ENCODE results near the gene SUSD2.
"Not testable (repeated sequence)": the region's sequence is repeated elsewhere in the genome, so short reads cannot be mapped to it uniquely, and the experiment has no call there.

SUSD2 gene

DNA sequence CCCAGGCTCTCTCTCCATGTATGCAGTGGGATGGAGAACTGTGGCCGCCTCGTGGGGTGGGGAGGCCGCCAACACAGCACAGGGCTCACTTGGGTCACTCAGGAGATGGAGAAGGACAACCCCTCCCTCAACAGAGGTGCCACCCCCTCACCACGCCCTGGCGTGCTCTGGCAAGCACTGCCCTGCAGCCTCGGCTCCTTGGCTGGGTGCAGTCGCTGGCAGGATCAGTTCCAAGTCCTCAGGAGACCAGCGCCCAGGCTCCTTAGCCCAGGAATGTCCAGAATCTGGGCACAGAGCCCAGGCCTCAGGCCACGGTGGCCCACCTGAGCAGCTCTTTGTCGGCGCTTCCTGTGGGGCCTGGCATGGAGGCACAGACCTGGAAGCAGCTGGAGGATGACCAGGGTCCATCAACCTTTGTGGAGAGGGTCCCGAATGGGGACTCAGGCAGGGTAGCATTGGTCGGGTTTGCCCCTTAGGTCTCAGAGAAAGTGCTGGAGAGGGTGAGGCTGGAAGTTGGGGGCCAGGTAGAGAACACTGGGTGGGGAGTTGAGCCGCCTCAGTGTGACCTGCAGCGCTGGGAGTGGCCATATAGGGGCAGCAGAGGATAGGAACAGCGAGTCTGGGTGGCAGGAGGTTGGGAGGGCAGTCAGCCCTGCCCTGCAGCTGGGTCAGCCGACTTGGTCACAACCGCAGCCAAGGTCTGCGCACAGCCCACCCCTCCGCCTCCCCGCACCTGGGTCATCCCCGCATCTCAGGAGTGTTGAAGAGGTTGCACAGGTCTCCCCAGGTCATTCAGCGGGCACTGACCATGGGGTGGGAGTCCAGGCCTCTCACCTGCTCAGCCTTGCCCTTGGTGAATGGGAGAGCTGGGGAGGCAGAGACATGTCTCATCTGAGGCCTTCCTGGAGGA, 8.2 kb downstream of the SUSD2 start:
- peak; percentile 14 for DNase-seq (ENCODE audit: low spot score)

DNA sequence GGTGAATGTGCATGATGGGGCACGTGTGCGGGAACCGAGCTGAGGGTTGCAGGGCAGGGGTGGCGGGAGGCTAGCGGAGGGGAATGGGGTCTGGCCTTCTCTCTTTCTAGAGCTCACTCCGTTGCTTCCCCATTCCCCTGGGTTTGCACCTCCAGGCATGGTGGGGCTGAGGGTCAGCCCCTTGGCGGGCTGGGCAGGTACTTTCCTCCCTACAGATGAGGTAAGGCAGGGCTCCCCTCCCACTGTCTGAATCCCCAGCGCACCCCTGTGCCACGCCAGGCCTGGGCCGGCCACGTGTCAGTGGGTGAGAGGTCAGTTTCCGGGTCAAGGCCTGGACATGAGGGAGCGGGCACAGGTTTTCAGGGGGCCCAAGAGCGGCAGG, 8.9 kb downstream of the SUSD2 start:
- no peak for DNase-seq (ENCODE audit: low spot score)

- no peak for DNase-seq (ENCODE audit: low spot score)
Measured at GRCh38 chr22:24190596-24191208, 9.4 kb downstream of the SUSD2 start.

DNA sequence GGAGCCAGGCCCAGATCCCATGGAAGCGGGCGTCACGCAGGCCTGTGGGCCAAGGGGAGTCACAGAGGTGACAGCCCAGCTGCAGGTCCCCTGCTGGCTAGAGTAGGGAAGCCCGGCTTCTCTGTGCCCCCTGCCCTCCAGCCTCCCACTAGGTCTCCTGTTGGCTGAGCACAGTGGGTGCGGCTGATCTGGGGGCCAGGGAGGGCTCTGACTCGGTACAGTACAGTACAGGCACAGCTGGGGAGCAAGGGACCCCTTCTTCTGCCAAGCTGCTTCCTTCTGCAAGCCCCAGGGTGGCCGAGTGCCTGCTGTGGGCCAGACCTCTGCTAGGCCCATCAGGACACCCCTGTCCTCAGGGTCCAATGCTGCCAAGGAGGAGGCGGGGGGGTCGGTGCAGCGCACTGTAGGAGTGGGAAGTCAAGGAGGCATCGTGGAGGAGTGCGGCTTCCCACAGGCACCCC, 10.1 kb downstream of the SUSD2 start:
- DNase-seq (ENCODE audit: low spot score) = no peak

GRCh38 chr22:24191893-24192292, 10.6 kb downstream of the SUSD2 start:
- DNase-seq (ENCODE audit: low spot score) = no peak

DNA sequence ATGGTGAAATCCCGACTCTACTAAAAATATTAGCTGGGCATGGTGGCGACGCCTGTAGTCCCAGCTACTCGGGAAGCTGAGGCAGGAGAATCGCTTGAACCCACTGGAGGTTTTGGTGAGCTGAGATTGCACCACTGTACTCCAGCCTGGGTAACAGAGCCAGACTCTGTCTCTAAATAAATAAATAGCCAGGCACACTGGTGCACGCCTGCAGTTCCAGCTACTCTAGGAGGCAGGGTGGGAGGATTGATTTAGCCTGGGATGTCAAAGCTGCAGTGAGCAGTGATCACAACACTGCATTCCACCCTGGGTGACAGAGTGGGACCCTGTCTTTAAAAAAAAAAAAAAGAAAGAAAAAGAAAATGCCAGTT, 17.4 kb downstream of the SUSD2 start:
- DNase-seq (ENCODE audit: low spot score) = no peak

- DNase-seq (ENCODE audit: low spot score) = no peak
Measured at GRCh38 chr22:24200619-24201212, 19.4 kb downstream of the SUSD2 start.

DNA sequence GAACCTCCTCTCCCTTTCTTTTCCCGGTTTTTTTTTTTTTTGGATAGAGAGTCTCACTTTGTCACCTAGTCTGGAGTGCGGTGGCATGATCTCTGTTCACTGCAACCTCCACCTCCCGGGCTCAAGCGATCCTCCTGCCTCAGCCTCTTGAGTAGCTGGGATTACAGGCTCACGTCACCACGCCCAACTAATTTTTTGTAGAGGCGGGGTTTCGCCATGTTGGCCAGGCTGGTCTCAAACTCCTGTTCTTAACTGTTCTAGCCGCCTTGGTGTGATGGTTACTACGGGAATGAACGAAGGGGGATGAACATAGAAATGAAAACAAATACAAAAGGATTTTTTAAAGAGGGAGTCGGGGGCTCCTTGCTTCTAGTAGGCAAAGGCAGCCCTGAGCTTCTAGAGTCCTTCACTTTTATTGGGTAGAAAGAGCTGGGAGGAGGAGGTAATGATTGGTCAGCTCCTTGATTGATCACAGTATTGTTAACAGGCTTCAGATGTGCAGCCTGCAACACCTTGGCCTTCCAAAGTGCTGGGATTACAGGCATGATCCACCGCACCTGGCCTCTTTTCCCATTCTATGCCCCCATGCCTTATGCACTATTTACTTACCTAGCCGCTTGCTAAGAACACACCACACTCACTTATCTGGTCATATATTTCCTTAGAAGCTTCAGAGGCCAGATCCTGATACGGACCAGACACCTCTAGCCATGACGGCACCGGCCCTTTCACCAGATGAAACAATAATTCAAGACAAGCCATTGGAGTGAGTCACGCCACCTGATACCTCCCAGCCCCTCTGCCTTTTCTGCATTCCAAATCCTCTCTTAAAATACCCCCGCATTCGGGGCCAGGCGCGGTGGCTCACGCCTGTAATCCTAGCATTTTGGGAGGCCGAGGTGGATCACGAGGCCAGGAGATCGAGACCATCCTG, 20.7 kb downstream of the SUSD2 start:
- DNase-seq (ENCODE audit: low spot score) = no peak

DNA sequence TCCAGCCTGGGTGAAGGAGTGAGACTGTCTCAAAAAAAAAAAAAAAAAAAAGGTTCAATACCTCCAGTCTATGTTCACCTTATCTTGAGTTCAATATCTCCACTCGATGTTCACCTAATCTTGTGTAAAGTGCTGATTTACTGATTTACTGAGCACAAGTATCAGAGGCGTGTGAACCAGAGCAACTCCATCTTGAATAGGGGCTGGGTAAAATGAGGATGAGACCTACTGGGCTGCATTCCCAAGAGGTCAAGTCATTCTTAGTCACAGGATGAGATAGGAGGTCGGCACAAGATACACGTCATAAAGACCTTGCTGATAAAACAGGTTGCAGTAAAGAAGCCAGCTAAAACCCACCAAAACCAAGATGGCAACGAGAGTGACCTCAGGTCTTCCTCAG, 22.6 kb downstream of the SUSD2 start:
- DNase-seq (ENCODE audit: low spot score) = not testable (repeated sequence)

GRCh38 chr22:24205438-24206195, 24.3 kb downstream of the SUSD2 start:
- no peak for DNase-seq (ENCODE audit: low spot score)

- not testable (repeated sequence) for DNase-seq (ENCODE audit: low spot score)
Measured at GRCh38 chr22:24206460-24207263, 25.4 kb downstream of the SUSD2 start.

DNA sequence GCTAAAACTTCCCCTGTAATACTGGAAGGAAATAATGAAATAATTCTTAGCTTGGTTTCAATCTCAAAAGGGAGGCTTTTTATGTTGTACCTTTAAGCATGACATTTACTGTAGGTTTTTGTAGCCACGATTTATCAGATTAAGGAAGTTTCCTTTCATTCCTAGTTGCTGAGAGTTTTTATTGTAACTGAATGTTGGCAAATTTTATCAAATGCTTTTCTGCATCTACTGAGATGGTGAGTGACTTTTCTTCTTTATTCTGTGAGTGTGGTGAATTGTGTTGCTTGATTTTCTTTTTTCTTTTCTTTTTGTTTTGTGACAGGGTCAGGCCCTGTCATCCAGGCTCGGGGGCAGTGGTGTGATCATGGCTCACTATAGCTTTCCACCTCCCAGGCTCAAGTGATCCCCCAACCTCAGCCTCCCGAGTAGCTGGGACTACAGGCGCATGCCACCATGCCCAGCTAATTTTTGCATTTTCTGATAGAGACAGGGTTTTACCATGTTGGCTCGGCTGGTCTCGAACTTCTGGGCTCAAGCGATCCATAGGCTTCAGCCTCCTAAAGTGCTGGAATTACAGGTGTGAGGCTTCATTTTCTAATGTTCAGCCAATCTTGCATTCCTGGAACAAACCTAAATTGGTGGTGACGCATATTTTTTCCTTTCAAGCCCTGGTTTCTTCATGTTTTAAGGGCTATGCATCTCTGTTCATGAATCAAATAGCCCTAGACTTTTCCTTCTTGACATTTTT, 26.2 kb downstream of the SUSD2 start:
- DNase-seq (ENCODE audit: low spot score) = no peak

GRCh38 chr22:24208012-24208749, 26.9 kb downstream of the SUSD2 start:
- peak; percentile 2 for DNase-seq (ENCODE audit: low spot score)

- no peak for DNase-seq (ENCODE audit: low spot score)
Measured at GRCh38 chr22:24209016-24209415, 27.7 kb downstream of the SUSD2 start.

DNA sequence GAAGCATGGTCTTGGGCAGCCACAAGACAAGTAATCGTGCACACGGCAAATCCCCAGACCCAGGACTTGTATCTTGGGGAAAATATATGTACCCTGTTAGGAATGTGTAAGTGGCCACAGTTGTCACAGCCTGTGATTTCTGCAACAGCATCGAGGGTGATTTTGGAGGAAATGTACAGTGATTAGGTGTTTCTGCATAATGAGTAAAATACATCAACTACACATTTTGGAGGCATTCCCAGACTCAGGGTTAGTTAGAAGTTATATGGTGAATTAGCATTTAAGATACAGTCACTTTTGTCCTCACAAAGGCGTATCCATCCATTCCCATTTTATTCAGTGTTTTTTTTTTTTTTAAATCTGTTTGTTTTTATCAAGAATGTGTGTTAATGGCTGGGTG, 28.4 kb downstream of the SUSD2 start:
- no peak for DNase-seq (ENCODE audit: low spot score)

- DNase-seq (ENCODE audit: low spot score) = not testable (repeated sequence)
Measured at GRCh38 chr22:24210409-24210808, 29.1 kb downstream of the SUSD2 start.

DNA sequence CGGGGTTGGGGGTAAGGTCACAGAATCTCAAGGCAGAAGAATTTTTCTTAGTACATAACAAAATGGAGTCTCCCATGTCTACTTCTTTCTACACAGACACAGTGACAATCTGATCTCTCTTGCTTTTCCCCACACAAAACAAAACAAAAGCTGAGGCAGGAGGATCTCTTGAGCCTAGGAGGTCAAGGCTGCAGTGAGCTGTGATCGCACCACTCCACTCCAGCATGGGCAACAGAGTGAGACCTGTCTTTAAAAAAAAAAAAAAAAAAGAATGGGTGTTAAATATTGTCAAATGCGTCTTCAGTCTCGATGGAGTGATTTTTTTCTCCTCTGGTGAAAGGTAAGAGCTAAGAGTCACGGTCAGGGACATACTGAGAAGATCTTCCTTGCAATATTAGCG, 30.4 kb downstream of the SUSD2 start:
- not testable (repeated sequence) for DNase-seq (ENCODE audit: low spot score)

- not testable (repeated sequence) for DNase-seq (ENCODE audit: low spot score)
Measured at GRCh38 chr22:24213111-24213510, 31.8 kb downstream of the SUSD2 start.
